Measurements from ENCODE around the gene ATF6.
"Not testable (repeated sequence)": the region's sequence is repeated elsewhere in the genome, so short reads cannot be mapped to it uniquely, and the experiment has no call there.

DNA sequence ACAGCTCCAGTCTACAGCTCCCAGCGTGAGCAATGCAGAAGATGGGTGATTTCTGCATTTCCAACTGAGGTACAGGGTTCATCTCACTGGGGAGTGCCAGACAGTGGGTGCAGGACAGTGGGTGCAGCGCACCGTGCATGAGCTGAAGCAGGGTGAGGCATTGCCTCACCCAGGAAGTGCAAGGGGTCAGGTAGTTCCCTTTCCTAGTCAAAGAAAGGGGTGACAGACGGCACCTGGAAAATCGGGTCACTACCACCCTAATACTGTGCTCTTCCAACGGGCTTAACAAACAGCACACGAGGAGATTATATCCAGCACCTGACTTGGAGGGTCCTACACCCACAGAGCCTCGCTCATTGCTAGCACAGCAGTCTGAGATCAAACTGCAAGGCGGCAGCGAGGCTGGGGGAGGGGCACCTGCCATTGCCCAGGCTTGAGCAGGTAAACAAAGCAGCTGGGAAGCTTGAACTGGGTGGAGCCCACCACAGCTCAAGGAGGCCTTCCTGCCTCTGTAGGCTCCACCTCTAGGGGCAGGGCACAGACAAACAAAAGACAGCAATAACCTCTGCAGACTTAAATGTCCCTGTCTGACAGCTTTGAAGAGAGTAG, 66.3 kb downstream of the ATF6 start:
- TF ChIP-seq, protein P1, sequence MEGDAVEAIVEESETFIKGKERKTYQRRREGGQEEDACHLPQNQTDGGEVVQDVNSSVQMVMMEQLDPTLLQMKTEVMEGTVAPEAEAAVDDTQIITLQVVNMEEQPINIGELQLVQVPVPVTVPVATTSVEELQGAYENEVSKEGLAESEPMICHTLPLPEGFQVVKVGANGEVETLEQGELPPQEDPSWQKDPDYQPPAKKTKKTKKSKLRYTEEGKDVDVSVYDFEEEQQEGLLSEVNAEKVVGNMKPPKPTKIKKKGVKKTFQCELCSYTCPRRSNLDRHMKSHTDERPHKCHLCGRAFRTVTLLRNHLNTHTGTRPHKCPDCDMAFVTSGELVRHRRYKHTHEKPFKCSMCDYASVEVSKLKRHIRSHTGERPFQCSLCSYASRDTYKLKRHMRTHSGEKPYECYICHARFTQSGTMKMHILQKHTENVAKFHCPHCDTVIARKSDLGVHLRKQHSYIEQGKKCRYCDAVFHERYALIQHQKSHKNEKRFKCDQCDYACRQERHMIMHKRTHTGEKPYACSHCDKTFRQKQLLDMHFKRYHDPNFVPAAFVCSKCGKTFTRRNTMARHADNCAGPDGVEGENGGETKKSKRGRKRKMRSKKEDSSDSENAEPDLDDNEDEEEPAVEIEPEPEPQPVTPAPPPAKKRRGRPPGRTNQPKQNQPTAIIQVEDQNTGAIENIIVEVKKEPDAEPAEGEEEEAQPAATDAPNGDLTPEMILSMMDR (IDR thresholded peaks at IDR 0.05; ENCODE audit: low read depth, low read length, poor library complexity, severe bottlenecking) = not testable (repeated sequence)
- not testable (repeated sequence) for TF ChIP-seq EZH2phosphoT487 (IDR thresholded peaks at IDR 0.05; ENCODE audit: borderline replicate concordance, low read length)

Data from DOHH2 (cell line).